Measurements from ENCODE around the gene ZBTB1.

DNA sequence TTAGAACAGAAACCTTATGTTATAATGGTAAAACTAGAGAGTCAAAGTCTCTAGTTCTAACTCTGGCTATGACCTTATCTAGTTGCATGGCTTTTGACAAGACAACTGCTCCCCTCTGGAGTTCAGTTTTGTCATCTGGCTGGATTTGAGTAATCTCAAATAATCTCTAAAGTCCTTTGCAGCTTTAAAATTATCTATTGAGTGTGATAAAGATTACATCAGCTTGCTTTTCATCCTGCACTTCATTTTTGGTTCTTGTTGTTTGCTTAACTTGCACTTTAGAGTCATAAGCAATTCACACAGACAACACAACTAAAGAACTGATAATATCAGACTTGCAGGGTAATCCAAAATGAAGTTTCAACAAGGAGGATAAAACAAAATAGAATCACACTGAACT lies 37.0 kb upstream of the ZBTB1 start:
- no peak for TF ChIP-seq EZH2phosphoT487 (IDR thresholded peaks at IDR 0.05; ENCODE audit: insufficient read depth, low read depth)
- TF ChIP-seq EZH2 (IDR thresholded peaks at IDR 0.05; ENCODE audit: insufficient read depth, poor library complexity, severe bottlenecking): no peak
